ENCODE results near the gene MED29. TPM values are rescaled to one million over a fixed set of nuclear protein-coding genes. Genes with fewer than 3 reads are reported as not detected.

MED29 gene
- total and polyA plus RNA-seq, 2 of the 13 experiments (the other 11 are each of a cell fraction or from before 2014, with no cell fraction given), result 14.0 to 19.7 TPM

GRCh38 chr19:39412100-39412866 is 21.1 kb downstream of the MED29 start, which contains the start of gene PLEKHG2 (continued):
- TF ChIP-seq MAFG (CRISPR knock-in tag; IDR thresholded peaks at IDR 0.05) (no peak), SALL2 (CRISPR knock-in tag; IDR thresholded peaks at IDR 0.05) (peak; percentile 51; the same call in 1 of the 2 replicates), ATF4 (CRISPR knock-in tag; IDR thresholded peaks at IDR 0.05) (peak in 1 of 2 experiments; percentile 51; a peak in 1 of 4 replicates), POLR2AphosphoS2 (IDR thresholded peaks at IDR 0.05; ENCODE audit: low read depth, low read length) (no peak), ZNF260 (CRISPR knock-in tag; IDR thresholded peaks at IDR 0.05; ENCODE audit: borderline replicate concordance, low read depth) (no peak), NONO (IDR thresholded peaks at IDR 0.05) (no peak), NONO (CRISPR knock-in tag; conservative IDR thresholded peaks at IDR 0.05) (peak; percentile 81), ZNF652 (CRISPR knock-in tag; IDR thresholded peaks at IDR 0.05; ENCODE audit: borderline replicate concordance, low read depth) (peak; percentile 98), STAG1 (CRISPR knock-in tag; IDR thresholded peaks at IDR 0.05) (peak; percentile 54), NR2C2 (CRISPR knock-in tag; IDR thresholded peaks at IDR 0.05; ENCODE audit: borderline replicate concordance) (no peak), ZNF460 (CRISPR knock-in tag; IDR thresholded peaks at IDR 0.05; ENCODE audit: borderline replicate concordance) (no peak), ZNF614 (CRISPR knock-in tag; IDR thresholded peaks at IDR 0.05; ENCODE audit: borderline replicate concordance) (no peak), HOMEZ (CRISPR knock-in tag; IDR thresholded peaks at IDR 0.05; ENCODE audit: low read depth) (no peak), POGK (CRISPR knock-in tag; conservative IDR thresholded peaks at IDR 0.05) (0 out of 2 replicates have a peak, but pooled peaks have one; percentile 24), ZNF616 (CRISPR knock-in tag; IDR thresholded peaks at IDR 0.05; ENCODE audit: low read depth) (no peak), CBX2 (IDR thresholded peaks at IDR 0.05; ENCODE audit: low read depth, low read length) (no peak), CBX2 (CRISPR knock-in tag; IDR thresholded peaks at IDR 0.05; ENCODE audit: low read depth) (no peak), ZNF800 (CRISPR knock-in tag; IDR thresholded peaks at IDR 0.05) (0 out of 2 replicates have a peak, but pooled peaks have one; percentile 18), ZBTB38 (CRISPR knock-in tag; IDR thresholded peaks at IDR 0.05) (no peak), HINFP (CRISPR knock-in tag; IDR thresholded peaks at IDR 0.05; ENCODE audit: low read depth) (peak; percentile 58; the same call in 1 of the 2 replicates), ZNF3 (CRISPR knock-in tag; IDR thresholded peaks at IDR 0.05) (no peak), ZFP37 (CRISPR knock-in tag; IDR thresholded peaks at IDR 0.05; ENCODE audit: borderline replicate concordance) (no peak)

Measured in HepG2 (cell line).